A549 (cell line): Measurements from ENCODE around the gene ADD2.

Source experiments
- CTCF ChIP-seq: fragments of >200 bp; sonication (Bioruptor Twin); formaldehyde crosslinking; IDR thresholded peaks from 3 replicates; pipeline ENCODE4 v1.5.1; 2016
- EP300 ChIP-seq, 2 experiments: fragments of >200 bp; sonication (Bioruptor Twin); formaldehyde crosslinking; IDR thresholded peaks; 2 replicates in 1 of 2; 3 replicates in 1 of 2; pipeline ENCODE4 v1.6.1; 2016 to 2017
- HDAC2 ChIP-seq: fragments of 200-600 bp; sonication (generic); IDR thresholded peaks from 2 replicates; pipeline ENCODE4 v1.6.1; 2016
- HOXA7 ChIP-seq: fragments of 250-450 bp; sonication (Bioruptor Pico); IDR thresholded peaks from 2 replicates; pipeline ENCODE4 v1.5.0; 2020; ENCODE audit warnings: mild to moderate bottlenecking, moderate library complexity
- JUN ChIP-seq, 2 experiments: fragments of >200 bp; sonication (Bioruptor Twin); formaldehyde crosslinking; IDR thresholded peaks; 2 replicates in 1 of 2; 3 replicates in 1 of 2; pipeline ENCODE4 v1.6.1; 2016 to 2017
- MAX ChIP-seq: IDR thresholded peaks from 2 replicates; pipeline ENCODE4 v1.6.1; 2012
- MYC ChIP-seq: IDR thresholded peaks from 2 replicates; pipeline ENCODE4 v1.6.1; 2012; ENCODE audit warnings: mild to moderate bottlenecking, inconsistent platforms, low read length, improper control_type of control experiment, borderline replicate concordance
- NPAS2 ChIP-seq: fragments of 250-450 bp; sonication (Bioruptor Pico); IDR thresholded peaks from 2 replicates; pipeline ENCODE4 v1.8.0; 2022; ENCODE audit warnings: mild to moderate bottlenecking, moderate library complexity, borderline replicate concordance
- PBX3 ChIP-seq: IDR thresholded peaks from 2 replicates; pipeline ENCODE4 v1.6.1; 2012
- POLR2A ChIP-seq: IDR thresholded peaks from 2 replicates; pipeline ENCODE4 v1.6.1; 2012; ENCODE audit warnings: mild to moderate bottlenecking, low read length
- POLR2AphosphoS2 ChIP-seq: conservative IDR thresholded peaks from 2 replicates; pipeline ENCODE4 v1.6.1; 2012; ENCODE audit warnings: low read length, improper control_type of control experiment, inconsistent platforms
- RCOR1 ChIP-seq: fragments of 150-350 bp; IDR thresholded peaks from 2 replicates; pipeline ENCODE4 v1.6.1; 2014; ENCODE audit warnings: antibody characterized with exemption, low read length, low read depth
- SREBF2 ChIP-seq: fragments of 450-650 bp; IDR thresholded peaks from 2 replicates; pipeline ENCODE4 v1.6.1; 2014; ENCODE audit warnings: mild to moderate bottlenecking, moderate library complexity
- USF2 ChIP-seq: fragments of 450-650 bp; IDR thresholded peaks from 2 replicates; pipeline ENCODE4 v1.6.1; 2014; ENCODE audit warnings: antibody characterized with exemption

- TF ChIP-seq POLR2AphosphoS2 (no peak), CTCF (no peak), POLR2A (no peak), NPAS2 (CRISPR knock-in tag) (no peak), JUN (IDR thresholded peaks at IDR 0.05) (no peak), MYC (no peak), USF2 (no peak), PBX3 (no peak), SREBF2 (no peak), EP300 (IDR thresholded peaks at IDR 0.05) (no peak), HOXA7 (CRISPR knock-in tag) (no peak), HDAC2 (no peak), RCOR1 (no peak), MAX (no peak)
These were observed 15.0 kb downstream of the ADD2 start for GRCh38 chr2:70753031-70753430.
